Measurements from ENCODE around the gene RPP30.
A peak's percentile ranks its signal among the peaks of the same experiment; 100 is the strongest.
"Not testable (repeated sequence)": the region's sequence is repeated elsewhere in the genome, so short reads cannot be mapped to it uniquely, and the experiment has no call there.

Gene RPP30

DNA sequence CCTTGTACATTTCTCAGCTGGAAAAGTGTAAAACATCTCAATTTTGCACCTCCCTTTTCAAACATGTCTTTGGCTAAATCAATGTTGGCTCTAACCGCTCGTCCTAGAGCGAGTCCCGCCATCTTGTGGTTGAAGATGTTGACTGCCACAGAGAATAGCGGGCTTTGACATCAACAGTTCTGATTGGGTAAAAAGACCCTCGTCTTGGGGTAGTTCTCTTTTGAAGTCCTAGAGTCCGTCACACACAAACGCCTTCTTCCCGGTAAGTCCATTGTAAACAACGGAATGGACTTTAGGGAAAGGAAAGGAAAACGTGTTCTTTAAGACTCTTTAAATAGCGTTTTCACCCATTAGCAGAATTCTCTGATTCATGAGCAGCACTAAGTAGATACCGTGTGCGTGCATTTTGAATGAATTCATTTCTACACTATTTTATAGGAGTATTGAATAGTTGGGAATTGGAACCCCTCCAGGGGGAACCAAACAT, 452 bp upstream of the RPP30 start:
- DNase-seq (ENCODE audit: low spot score) = peak; percentile 87

GRCh38 chr10:90872648-90873020, 860 bp downstream of the RPP30 start:
- DNase-seq (ENCODE audit: low spot score) = no peak

GRCh38 chr10:90879062-90879461, 7.3 kb downstream of the RPP30 start:
- DNase-seq (ENCODE audit: low spot score) = no peak

GRCh38 chr10:90880059-90880719, 8.4 kb downstream of the RPP30 start:
- peak; percentile 31 for DNase-seq (ENCODE audit: low spot score)

- DNase-seq (ENCODE audit: low spot score) = no peak
Observed at GRCh38 chr10:90884431-90884830, 12.7 kb downstream of the RPP30 start.

DNA sequence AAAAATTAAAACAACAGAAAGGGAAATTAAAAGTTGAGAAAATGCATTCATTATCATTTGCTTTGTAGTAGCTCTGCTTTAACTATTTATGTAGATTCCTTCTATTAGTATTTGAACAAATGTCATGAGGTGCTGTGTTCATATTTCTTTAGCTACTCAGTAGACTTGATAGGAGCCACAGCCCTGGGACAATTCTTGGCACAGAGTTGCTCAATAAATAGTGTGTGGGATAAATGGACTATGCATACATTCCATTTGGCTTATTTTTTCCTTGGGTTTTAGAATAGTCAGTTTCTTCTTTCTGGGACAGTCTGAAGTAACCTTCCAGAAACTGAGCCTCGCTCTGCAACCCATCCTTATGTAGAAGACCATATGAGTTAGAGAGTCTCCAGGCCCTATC, 13.4 kb downstream of the RPP30 start:
- DNase-seq (ENCODE audit: low spot score) = no peak

DNA sequence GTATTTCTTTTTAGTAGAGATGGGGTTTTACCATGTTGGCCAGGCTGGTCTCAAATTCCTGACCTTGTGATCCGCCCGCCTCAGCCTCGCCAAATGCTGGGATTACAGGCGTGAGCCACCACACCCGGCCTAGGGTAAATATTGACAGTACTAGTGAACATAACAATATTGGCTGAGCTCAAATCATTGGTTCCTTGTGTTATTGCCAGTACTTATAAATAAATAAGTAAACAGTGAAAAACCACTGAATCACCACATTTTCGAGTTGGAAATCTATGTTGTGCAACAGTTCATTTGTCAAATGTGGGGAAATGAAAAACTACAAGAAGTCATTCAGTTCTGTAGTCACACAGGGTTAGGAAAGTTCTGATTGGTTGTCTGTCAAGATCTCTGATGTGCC, 15.8 kb downstream of the RPP30 start:
- DNase-seq (ENCODE audit: low spot score) = no peak

- DNase-seq (ENCODE audit: low spot score) = no peak
Observed at GRCh38 chr10:90888387-90888786, 16.6 kb downstream of the RPP30 start.

GRCh38 chr10:90889636-90890035, 17.9 kb downstream of the RPP30 start:
- DNase-seq (ENCODE audit: low spot score) = no peak

DNA sequence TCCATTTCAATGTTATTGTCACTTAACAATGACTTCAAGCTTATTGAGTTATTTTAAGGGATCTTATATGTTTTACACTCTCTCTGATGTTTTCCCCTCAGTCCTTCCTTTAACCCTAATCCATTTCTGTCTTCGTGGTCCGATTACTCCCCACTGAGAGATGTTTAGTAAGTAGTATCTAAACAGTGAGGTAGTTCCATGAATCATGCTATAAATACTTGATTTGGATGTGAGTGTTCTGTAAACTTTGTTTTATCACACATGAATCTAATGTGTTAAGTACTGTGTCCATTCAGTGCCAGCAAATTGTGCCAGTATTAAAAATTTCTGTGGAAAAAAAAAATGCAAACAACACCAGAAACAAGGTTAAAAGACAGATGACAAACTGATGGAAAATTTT, 18.6 kb downstream of the RPP30 start:
- no peak for DNase-seq (ENCODE audit: low spot score)

DNA sequence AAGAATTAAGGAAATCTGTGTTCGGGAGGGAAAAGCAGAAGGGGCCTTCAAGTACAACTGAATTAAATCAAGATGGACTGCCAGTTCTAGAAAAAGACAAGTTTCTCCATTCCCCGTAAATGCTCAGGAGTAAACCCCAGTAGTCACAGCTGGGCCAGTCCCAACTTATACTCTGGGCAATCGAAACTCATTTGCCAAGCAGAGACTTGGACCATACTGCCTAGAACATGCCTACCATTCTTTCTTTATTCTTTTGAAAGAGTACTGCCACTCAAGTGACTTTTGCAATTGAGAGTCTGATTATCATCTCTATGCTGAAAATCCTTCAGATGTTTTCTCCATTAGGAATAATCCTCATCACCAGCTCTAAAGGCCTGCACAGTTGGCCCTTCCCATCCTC, 21.4 kb downstream of the RPP30 start:
- DNase-seq (ENCODE audit: low spot score) = no peak

DNA sequence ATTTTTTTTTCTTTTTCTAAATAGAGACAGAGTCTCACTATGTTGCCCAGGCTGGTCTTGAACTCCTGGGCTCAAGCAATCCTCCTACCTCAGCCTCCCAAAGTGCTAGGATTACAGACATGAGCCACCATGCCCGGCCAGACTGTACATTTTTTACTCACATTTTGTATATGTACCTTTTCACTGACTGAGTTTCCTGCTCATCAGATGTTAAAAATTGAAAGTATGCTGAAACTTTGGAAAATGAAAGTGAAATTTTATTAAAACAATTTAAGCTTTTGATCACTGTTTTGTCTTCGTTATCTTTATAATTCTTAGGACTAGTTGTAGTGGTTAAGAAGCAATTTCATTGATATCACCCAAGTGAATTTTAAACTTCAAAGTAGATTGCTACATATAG, 25.1 kb downstream of the RPP30 start:
- not testable (repeated sequence) for DNase-seq (ENCODE audit: low spot score)

- DNase-seq (ENCODE audit: low spot score) = no peak
Observed at GRCh38 chr10:90905925-90906324, 34.2 kb downstream of the RPP30 start.

GRCh38 chr10:90906596-90906995, 34.8 kb downstream of the RPP30 start:
- no peak for DNase-seq (ENCODE audit: low spot score)

DNA sequence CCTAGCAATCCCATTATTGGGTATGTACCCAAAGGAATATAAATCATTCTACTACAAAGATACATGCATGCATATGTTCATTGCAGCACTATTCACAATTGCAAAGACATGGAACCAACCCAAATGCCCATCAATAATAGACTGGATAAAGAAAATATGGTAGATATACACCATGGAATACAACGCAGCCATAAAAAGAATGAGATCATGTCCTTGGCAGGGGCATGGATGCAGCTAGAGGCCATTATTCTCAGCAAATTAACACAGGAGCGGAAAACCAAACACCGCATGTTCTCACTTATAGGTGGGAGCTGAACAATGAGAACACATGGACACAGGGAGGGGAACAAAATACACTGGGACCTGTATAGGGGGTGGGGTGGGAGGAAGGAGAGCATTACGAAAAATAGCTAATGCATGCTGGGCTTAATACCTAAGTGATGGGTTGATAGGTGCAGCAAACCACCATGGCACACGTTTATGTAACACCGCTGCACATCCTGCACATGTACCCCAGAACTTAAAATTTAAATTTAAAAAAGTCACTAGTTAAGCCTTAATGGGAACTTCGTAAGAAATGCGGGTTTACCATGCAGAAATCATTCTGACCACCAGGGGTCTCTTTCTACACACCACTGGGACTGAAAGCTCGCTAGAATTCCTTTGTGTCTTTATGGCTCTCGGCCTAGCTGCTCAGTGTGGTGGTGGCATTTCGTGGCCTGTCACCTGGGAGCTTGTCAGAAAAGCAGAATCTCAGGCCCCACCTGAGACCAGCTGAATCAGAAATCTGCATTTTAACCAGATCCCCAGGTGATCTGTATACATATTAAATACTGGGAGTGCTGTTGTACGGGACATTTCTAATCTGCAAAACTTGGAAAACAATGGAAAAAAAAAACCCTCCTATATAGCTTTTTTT, 39.6 kb downstream of the RPP30 start:
- DNase-seq (ENCODE audit: low spot score) = peak; percentile 72

DNA sequence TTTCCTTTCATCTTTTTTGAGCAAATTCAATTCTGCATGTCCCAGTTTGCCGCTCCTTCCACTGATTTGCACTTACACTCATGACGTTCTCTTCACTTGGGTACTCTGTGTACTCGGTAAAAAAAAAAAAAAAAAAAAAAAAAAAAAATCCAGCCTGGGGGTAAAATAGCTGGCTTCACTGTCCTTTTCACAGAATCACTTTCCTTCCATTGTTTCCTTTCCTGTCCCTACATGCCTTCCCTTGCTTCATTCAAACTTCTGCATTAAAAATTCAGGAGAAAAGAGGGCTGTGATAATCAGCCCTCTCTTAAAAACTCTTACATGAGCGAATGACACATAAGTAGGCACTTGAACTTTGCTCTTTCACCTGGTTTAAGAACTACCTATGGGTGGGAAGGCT, 40.4 kb downstream of the RPP30 start:
- no peak for DNase-seq (ENCODE audit: low spot score)

DNA sequence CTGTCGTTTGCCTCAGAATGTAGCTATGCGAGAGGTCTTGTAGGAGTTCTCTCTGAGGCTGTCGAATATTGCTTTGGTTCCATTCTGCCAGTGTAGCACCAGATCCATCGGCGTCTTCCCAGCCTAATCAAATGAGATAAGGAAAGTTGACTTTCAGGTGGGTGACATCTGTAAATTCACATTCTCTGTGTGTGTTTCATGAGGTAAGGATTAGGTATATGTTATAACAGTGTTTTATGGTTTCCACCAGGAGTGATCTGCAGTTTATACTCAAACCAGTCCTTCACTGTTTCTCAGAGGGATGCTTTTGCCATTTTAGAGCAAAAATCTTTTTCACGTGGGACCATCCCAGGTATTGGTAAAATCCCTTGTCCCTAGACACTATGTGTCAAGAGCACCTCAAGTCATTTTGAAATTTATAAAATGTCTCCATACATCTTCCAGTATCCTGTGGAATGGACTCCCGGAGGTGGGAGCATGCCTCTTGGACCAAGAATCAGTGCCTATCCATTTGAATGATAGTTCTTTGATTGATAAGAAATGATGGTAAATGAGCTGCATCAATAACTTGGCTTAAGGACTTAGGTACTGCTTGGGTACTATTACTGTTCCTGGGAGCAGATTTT, 41.2 kb downstream of the RPP30 start:
- DNase-seq (ENCODE audit: low spot score) = no peak

- DNase-seq (ENCODE audit: low spot score) = no peak
Observed at GRCh38 chr10:90913774-90914420, 42.1 kb downstream of the RPP30 start.

DNA sequence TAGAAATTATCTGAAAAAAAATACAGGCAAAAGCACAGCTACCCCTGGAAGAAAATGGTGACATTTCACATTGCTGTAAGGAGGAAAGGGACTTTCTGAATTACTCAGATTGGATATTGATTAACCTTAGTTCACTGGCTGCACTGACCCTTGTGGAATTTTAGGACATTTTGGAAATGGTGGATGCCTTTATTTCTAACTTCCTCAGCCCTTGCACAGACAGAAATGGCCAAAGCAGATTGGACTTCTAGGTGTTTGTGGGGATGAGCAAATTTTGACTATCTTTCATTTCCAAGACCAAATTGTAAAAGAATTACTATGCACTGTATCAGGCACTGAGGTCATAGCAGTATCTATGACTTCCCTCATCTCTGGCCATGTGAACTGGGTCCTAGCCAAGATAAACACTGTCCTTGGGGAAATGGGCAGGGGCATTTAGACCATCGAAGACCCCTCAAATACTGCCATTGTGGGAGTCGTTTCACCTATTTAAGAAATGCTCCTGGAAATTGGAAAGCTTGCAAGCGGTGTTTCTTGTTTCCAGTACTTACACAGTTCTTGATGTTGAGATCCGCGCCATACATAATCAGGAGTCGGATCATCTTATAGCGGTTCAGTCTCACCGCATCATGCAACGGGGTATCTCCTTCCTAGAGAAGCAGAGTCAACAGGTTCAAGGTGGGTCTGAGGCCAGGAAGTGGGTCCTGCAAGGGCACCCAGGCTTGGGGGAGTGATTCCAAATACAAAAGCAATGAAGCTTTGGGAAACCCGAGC, 43.4 kb downstream of the RPP30 start:
- DNase-seq (ENCODE audit: low spot score) = no peak

DNA sequence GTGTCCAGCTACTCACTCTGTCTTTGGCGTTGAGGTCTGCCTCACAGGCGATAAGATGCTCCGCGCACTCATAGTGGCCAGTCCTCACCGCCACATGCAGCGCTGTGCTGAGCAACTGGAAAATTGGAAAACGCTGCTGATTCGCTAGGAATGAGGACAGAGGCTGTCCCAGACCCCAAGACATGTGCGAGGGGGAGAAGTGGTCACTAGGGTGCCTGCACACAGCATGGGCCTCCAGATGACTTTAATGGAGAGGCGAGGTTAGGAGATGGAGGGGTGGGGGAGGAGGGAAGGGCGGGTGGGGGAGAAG, 43.9 kb downstream of the RPP30 start:
- no peak for DNase-seq (ENCODE audit: low spot score)

- DNase-seq (ENCODE audit: low spot score) = no peak
Observed at GRCh38 chr10:90916392-90917237, 44.8 kb downstream of the RPP30 start.

Measured in iPS-NIHi11 (cell line).